Subcutaneous abdominal adipose tissue (tissue), 5 donors: ENCODE results near the gene KDM3B.
"Not testable (repeated sequence)": the region's sequence is repeated elsewhere in the genome, so short reads cannot be mapped to it uniquely, and the experiment has no call there.

Experiments
- H3K27ac ChIP-seq: one replicate; pipeline ENCODE4 v1.7.0; 2013; ENCODE audit warnings: low read depth, mild to moderate bottlenecking, inconsistent platforms, low read length, moderate library complexity
- H3K27me3 ChIP-seq, 5 donors: one replicate each; pipeline ENCODE4 v1.7.0; 2013; ENCODE audit warnings: low read length in 5 of 5, inconsistent platforms in 1 of 5; ENCODE audit not compliant: control insufficient read depth in 5 of 5, insufficient read depth in 4 of 5
- H3K36me3 ChIP-seq, 5 donors: one replicate each; pipeline ENCODE4 v1.7.0; 2013; ENCODE audit warnings: low read length in 5 of 5; ENCODE audit not compliant: control insufficient read depth in 5 of 5, insufficient read depth in 5 of 5
- H3K4me1 ChIP-seq, 5 donors: one replicate each; pipeline ENCODE4 v1.7.0; 2013; ENCODE audit warnings: low read length in 5 of 5, mild to moderate bottlenecking in 3 of 5, moderate library complexity in 1 of 5; ENCODE audit not compliant: control insufficient read depth in 5 of 5, insufficient read depth in 5 of 5
- H3K4me3 ChIP-seq, 5 donors: one replicate each; pipeline ENCODE4 v1.7.0; 2013; ENCODE audit warnings: low read length in 5 of 5, low read depth in 1 of 5
- H3K9ac ChIP-seq, 5 donors: one replicate each; pipeline ENCODE4 v1.7.0; 2013; ENCODE audit warnings: low read length in 5 of 5, mild to moderate bottlenecking in 4 of 5, moderate library complexity in 3 of 5
- H3K9me3 ChIP-seq, 5 donors: one replicate each; pipeline ENCODE4 v1.7.0; 2013; ENCODE audit warnings: low read length in 5 of 5; ENCODE audit not compliant: control insufficient read depth in 5 of 5
- donor health status: healthy.
- donor health status: healthy.
- donor health status: healthy.
- donor health status: healthy.
- donor health status: healthy.

The KDM3B gene

GRCh38 chr5:138385660-138386059 is 33.2 kb downstream of the KDM3B start:
- Histone ChIP-seq H3K9me3 (no peaks in the 10 kb centered on the region), H3K27ac (no peak overlapping the region), H3K4me1 (peaks cover 0 to 3% (median 0%) of the 10 kb centered on the region in 5 donors), H3K36me3 (peaks cover 30 to 71% (median 44%) of the 10 kb centered on the region in 5 donors), H3K27me3 (no peaks in the 10 kb centered on the region), H3K9ac (no peak overlapping the region), H3K4me3 (no peak overlapping the region)

- Histone ChIP-seq H3K9ac (no peak overlapping the region), H3K27me3 (no peaks in the 10 kb centered on the region), H3K36me3 (peaks cover 32 to 72% (median 46%) of the 10 kb centered on the region in 5 donors), H3K4me1 (peaks cover 0 to 3% (median 0%) of the 10 kb centered on the region in 5 donors), H3K4me3 (no peak overlapping the region), H3K27ac (no peak overlapping the region), H3K9me3 (no peaks in the 10 kb centered on the region)
Observed at GRCh38 chr5:138386290-138386689, 33.8 kb downstream of the KDM3B start.

- no peak overlapping the region for H3K27ac ChIP-seq
- peaks cover 0 to 13% (median 4%) of the 10 kb centered on the region in 5 donors for H3K4me1 ChIP-seq
- no peaks in the 10 kb centered on the region for H3K27me3 ChIP-seq
- H3K4me3 ChIP-seq: no peak overlapping the region
- H3K9me3 ChIP-seq: no peaks in the 10 kb centered on the region
- H3K36me3 ChIP-seq: peaks cover 33 to 79% (median 55%) of the 10 kb centered on the region in 5 donors
- no peak overlapping the region for H3K9ac ChIP-seq
Observed at GRCh38 chr5:138389332-138389731, 36.8 kb downstream of the KDM3B start.

- H3K27me3 ChIP-seq, H3K27ac ChIP-seq, H3K9ac ChIP-seq, H3K4me3 ChIP-seq, H3K9me3 ChIP-seq: not testable (repeated sequence)
- H3K36me3 ChIP-seq: peaks cover 39 to 85% (median 60%) of the 10 kb centered on the region in 5 donors
- H3K4me1 ChIP-seq: peaks cover 0 to 13% (median 4%) of the 10 kb centered on the region in 5 donors
Observed at GRCh38 chr5:138389911-138390310, 37.4 kb downstream of the KDM3B start.

- H3K4me1 ChIP-seq: peaks cover 0 to 13% (median 4%) of the 10 kb centered on the region in 5 donors
- no peak overlapping the region for H3K4me3 ChIP-seq
- peaks cover 39 to 81% (median 62%) of the 10 kb centered on the region in 5 donors for H3K36me3 ChIP-seq
- no peak overlapping the region for H3K27ac ChIP-seq
- H3K27me3 ChIP-seq: no peaks in the 10 kb centered on the region
- H3K9me3 ChIP-seq: no peaks in the 10 kb centered on the region
- H3K9ac ChIP-seq: no peak overlapping the region
Observed at GRCh38 chr5:138391859-138392386, 39.4 kb downstream of the KDM3B start.

- H3K9ac ChIP-seq: no peak overlapping the region
- H3K27ac ChIP-seq: no peak overlapping the region
- H3K4me1 ChIP-seq: no peaks in the 10 kb centered on the region
- no peaks in the 10 kb centered on the region for H3K9me3 ChIP-seq
- peaks cover 30 to 80% (median 57%) of the 10 kb centered on the region in 5 donors for H3K36me3 ChIP-seq
- no peak overlapping the region for H3K4me3 ChIP-seq
- H3K27me3 ChIP-seq: no peaks in the 10 kb centered on the region
Observed at GRCh38 chr5:138402640-138403039, 50.2 kb downstream of the KDM3B start.

GRCh38 chr5:138408023-138408422 is 55.5 kb downstream of the KDM3B start:
- Histone ChIP-seq H3K9me3 (no peaks in the 10 kb centered on the region), H3K36me3 (peaks cover 14 to 50% (median 24%) of the 10 kb centered on the region in 5 donors), H3K27ac (no peak overlapping the region), H3K27me3 (no peaks in the 10 kb centered on the region), H3K9ac (no peak overlapping the region), H3K4me3 (no peak overlapping the region), H3K4me1 (no peaks in the 10 kb centered on the region)

- H3K4me1 ChIP-seq, H3K9me3 ChIP-seq, H3K4me3 ChIP-seq, H3K27me3 ChIP-seq, H3K27ac ChIP-seq, H3K9ac ChIP-seq: not testable (repeated sequence)
- peaks cover 18 to 57% (median 32%) of the 10 kb centered on the region in 5 donors for H3K36me3 ChIP-seq
Observed at GRCh38 chr5:138410996-138411640, 58.6 kb downstream of the KDM3B start.

GRCh38 chr5:138418444-138418843 is 66.0 kb downstream of the KDM3B start:
- Histone ChIP-seq H3K36me3 (peaks cover 44 to 93% (median 77%) of the 10 kb centered on the region in 5 donors), H3K4me1 (peaks cover 0 to under 1% (median 0%) of the 10 kb centered on the region in 5 donors)

GRCh38 chr5:138425079-138425478 is 72.6 kb downstream of the KDM3B start:
- Histone ChIP-seq H3K27me3 (no peaks in the 10 kb centered on the region), H3K27ac (no peak overlapping the region), H3K4me3 (no peak overlapping the region), H3K4me1 (peaks cover 0 to 20% (median 0%) of the 10 kb centered on the region in 5 donors), H3K9me3 (no peaks in the 10 kb centered on the region), H3K9ac (no peak overlapping the region), H3K36me3 (peaks cover 63 to 95% (median 75%) of the 10 kb centered on the region in 5 donors)

More at GRCh38 chr5:138418444-138418843, 66.0 kb downstream of the KDM3B start:
- Histone ChIP-seq H3K27ac (no peak overlapping the region), H3K9ac (no peak overlapping the region), H3K27me3 (no peaks in the 10 kb centered on the region), H3K9me3 (no peaks in the 10 kb centered on the region), H3K4me3 (no peak overlapping the region)
